Endodermal cell (in vitro differentiated cells): Measurements from ENCODE around the gene LRP3. TPM values are rescaled to one million over a fixed set of nuclear protein-coding genes. Genes with fewer than 3 reads are reported as not detected.

Experiments
- DNase-seq: peaks from one replicate; pipeline ENCODE4 v3.0.0-alpha.2; 2017
- H3K27ac ChIP-seq: 2 replicates; pipeline ENCODE4 v1.5.1; 2013; ENCODE audit warnings: mild to moderate bottlenecking, low read depth, low read length, moderate library complexity
- H3K27me3 ChIP-seq: 2 replicates; pipeline ENCODE4 v1.6.1; 2013; ENCODE audit warnings: mild to moderate bottlenecking, low read length, moderate library complexity; ENCODE audit not compliant: insufficient read depth, control insufficient read depth, poor library complexity, severe bottlenecking
- H3K36me3 ChIP-seq: 2 replicates; pipeline ENCODE4 v1.7.0; 2013; ENCODE audit warnings: mild to moderate bottlenecking, low read length, moderate library complexity; ENCODE audit not compliant: control insufficient read depth, insufficient read depth
- H3K4me1 ChIP-seq: one replicate; pipeline ENCODE4 v1.7.0; 2013; ENCODE audit warnings: low read length; ENCODE audit not compliant: control insufficient read depth, insufficient read depth
- H3K4me3 ChIP-seq: 2 replicates; pipeline ENCODE4 v1.5.1; 2013; ENCODE audit warnings: mild to moderate bottlenecking, low read length, moderate library complexity
- H3K9ac ChIP-seq: 2 replicates; pipeline ENCODE4 v1.6.1; 2013; ENCODE audit warnings: mild to moderate bottlenecking, low read length, moderate library complexity; ENCODE audit not compliant: poor library complexity, severe bottlenecking; ENCODE audit errors: extremely low read depth
- H3K9me3 ChIP-seq: 2 replicates; pipeline ENCODE4 v1.6.1; 2013; ENCODE audit warnings: mild to moderate bottlenecking, low read length, moderate library complexity; ENCODE audit not compliant: control insufficient read depth
- H3K27ac Mint-ChIP-seq: 2 replicates; pipeline ENCODE4 v1.8.0; 2020; ENCODE audit warnings: mixed read lengths
- H3K27me3 Mint-ChIP-seq: 2 replicates; pipeline ENCODE4 v1.8.0; 2021; ENCODE audit warnings: mild to moderate bottlenecking, mixed read lengths; ENCODE audit not compliant: insufficient read depth
- H3K36me3 Mint-ChIP-seq: 2 replicates; pipeline ENCODE4 v1.8.0; 2020; ENCODE audit warnings: low read depth, mixed read lengths
- H3K4me1 Mint-ChIP-seq: 2 replicates; pipeline ENCODE4 v1.8.0; 2020; ENCODE audit warnings: mixed read lengths
- H3K4me3 Mint-ChIP-seq: 2 replicates; pipeline ENCODE4 v1.8.0; 2020; ENCODE audit warnings: mild to moderate bottlenecking, moderate library complexity, mixed read lengths
- H3K9me3 Mint-ChIP-seq: 2 replicates; pipeline ENCODE4 v1.8.0; 2020; ENCODE audit warnings: mild to moderate bottlenecking, mixed read lengths
- WGBS, 2 experiments: methylation state at CpG; one replicate each; pipeline versions ENCODE4 v1.1.5 to v1.1.7; 2013; ENCODE audit warnings: missing lambda C conversion rate in 2 of 2, mixed read lengths in 1 of 2; ENCODE audit not compliant: insufficient coverage in 1 of 2, insufficient read length in 1 of 2; 5-methylcytosine and 5-hydroxymethylcytosine counted together
- total RNA-seq, 2 donors: library from RNA; stranded (reverse); fragmentation: NEBNext Ultra II Directional in 1 of 2; extraction: Animal tissue kit (Norgen Biotek cat#: 25700) in 1 of 2; gene quantifications; 2 replicates in 1 of 2; 3 replicates in 1 of 2; pipeline ENCODE4 v1.2.1, GENCODE V29; 2021
- TF ChIP-seq, protein P1 (sequence below): fragments of 200-600 bp; sonication (generic); conservative IDR thresholded peaks from 2 replicates; pipeline ENCODE4 v1.5.0; 2021; ENCODE audit warnings: antibody characterized with exemption, mild to moderate bottlenecking

LRP3 gene
- total RNA-seq, 2 donors from 2014 or later = 21.2 to 34.4 TPM

DNA sequence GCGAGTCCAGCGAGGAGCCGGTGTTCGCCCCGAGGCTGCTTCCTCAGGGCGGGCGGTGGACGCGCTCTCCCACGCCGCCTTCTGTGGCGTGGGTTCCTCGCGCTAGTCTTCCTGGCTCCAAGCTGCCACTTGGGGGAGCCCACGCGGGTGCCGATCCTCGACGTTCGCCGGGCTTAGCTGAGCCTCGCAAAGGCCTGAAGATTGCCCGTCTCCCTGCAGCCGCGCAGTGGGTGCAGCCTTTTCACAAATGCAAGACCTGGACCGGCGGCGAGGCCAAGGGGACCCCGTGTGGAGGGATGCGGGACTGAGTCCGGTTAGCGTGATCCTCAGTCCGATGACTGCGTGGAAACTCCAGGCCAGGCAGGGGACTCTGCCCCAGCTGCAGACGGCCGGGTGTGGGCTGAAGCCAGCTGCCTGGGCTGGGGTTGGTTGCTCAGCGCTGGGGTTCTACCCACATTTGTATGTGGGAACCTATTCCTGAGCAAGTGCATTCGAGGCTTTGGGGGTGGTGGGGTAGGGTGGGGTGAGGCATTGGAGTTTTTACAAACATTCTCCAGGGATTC, 16.6 kb upstream of the LRP3 start:
- peaks cover 4% of the 10 kb centered on the region for H3K27me3 ChIP-seq
- no peaks in the 10 kb centered on the region for H3K9me3 Mint-ChIP-seq
- H3K27ac ChIP-seq = peak overlapping the region; percentile 95
- H3K4me3 Mint-ChIP-seq = peak overlapping the region; percentile 91
- TF ChIP-seq, protein P1, sequence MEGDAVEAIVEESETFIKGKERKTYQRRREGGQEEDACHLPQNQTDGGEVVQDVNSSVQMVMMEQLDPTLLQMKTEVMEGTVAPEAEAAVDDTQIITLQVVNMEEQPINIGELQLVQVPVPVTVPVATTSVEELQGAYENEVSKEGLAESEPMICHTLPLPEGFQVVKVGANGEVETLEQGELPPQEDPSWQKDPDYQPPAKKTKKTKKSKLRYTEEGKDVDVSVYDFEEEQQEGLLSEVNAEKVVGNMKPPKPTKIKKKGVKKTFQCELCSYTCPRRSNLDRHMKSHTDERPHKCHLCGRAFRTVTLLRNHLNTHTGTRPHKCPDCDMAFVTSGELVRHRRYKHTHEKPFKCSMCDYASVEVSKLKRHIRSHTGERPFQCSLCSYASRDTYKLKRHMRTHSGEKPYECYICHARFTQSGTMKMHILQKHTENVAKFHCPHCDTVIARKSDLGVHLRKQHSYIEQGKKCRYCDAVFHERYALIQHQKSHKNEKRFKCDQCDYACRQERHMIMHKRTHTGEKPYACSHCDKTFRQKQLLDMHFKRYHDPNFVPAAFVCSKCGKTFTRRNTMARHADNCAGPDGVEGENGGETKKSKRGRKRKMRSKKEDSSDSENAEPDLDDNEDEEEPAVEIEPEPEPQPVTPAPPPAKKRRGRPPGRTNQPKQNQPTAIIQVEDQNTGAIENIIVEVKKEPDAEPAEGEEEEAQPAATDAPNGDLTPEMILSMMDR = peak; percentile 61
- 2% methylated on average over 27 to 38 of the region's 38 CpGs for WGBS, 2 experiments
- H3K27ac Mint-ChIP-seq = peak overlapping the region; percentile 30
- H3K9ac ChIP-seq = peak overlapping the region; percentile 59
- H3K4me1 Mint-ChIP-seq = peaks cover 13% of the 10 kb centered on the region
- H3K4me3 ChIP-seq = peak overlapping the region; percentile 87
- H3K4me1 ChIP-seq = peaks cover 7% of the 10 kb centered on the region
- no peaks in the 10 kb centered on the region for H3K36me3 ChIP-seq
- DNase-seq = peak; percentile 79
- H3K36me3 Mint-ChIP-seq = peaks cover 2% of the 10 kb centered on the region
- H3K27me3 Mint-ChIP-seq = peaks cover 9% of the 10 kb centered on the region
- no peaks in the 10 kb centered on the region for H3K9me3 ChIP-seq

DNA sequence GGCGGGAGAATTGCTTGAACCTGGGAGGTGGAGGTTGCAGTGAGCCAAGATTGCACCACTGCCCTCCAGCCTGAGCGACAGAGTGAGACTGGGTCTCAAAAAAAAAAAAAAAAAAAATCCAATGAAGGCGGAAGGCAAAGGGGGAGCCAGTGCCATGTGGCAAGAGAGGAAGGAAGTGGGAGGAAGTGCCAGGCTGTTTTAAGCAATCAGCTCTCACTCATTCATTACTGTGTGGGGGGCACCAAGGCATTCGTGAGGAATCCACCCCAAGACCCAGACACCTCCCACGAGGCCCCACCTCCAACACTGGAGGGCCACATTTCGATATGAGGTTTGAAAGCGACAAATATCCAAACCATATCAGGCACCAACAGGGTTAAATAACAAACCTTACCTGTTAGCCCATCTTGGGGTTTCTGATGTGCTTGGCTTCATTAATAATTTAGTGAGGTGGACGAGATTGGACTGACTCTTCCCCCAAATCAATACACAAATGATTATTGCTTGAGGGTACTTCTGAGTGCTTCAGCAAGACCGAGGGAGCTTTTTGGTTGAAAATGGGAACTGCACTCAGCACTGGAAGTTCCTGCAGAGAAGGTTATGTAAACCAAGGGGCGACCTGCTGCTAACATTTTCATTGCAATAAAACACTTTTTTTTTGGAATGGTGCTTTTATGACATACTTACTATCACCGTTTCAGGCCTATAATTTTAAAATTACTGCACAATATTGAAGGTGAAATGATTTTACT, 7.5 kb upstream of the LRP3 start:
- no peak overlapping the region for H3K4me3 Mint-ChIP-seq
- H3K36me3 Mint-ChIP-seq = no peaks in the 10 kb centered on the region
- WGBS, 2 experiments = 54 to 63% methylated on average over 8 to 11 of the region's 11 CpGs
- TF ChIP-seq, protein P1 = no peak
- peaks cover 14% of the 10 kb centered on the region for H3K27me3 Mint-ChIP-seq
- no peaks in the 10 kb centered on the region for H3K4me1 ChIP-seq
- H3K27ac Mint-ChIP-seq = no peak overlapping the region
- no peaks in the 10 kb centered on the region for H3K36me3 ChIP-seq
- no peak overlapping the region for H3K9ac ChIP-seq
- H3K27me3 ChIP-seq = no peaks in the 10 kb centered on the region
- no peaks in the 10 kb centered on the region for H3K4me1 Mint-ChIP-seq
- no peak overlapping the region for H3K27ac ChIP-seq
- DNase-seq = peak; percentile 22
- no peak overlapping the region for H3K4me3 ChIP-seq
- H3K9me3 Mint-ChIP-seq = no peaks in the 10 kb centered on the region
- H3K9me3 ChIP-seq = no peaks in the 10 kb centered on the region

DNA sequence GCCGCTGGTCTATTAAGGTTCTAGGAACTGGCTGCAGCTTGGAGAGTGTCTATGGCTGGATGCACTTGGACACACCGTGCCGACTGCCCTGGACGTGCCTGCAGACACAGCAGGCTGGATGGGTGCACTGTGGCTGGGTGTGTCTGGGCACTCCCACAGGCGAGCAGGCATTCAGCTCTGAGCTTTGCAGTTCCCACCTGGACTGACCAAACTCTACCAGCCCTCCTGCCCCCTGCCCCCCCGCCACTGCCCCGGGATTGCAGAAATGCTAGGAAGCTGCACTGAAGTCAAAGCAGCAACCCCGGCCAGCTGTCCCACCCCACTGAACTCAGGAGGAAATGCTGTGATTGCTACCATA, 7.0 kb upstream of the LRP3 start:
- Histone ChIP-seq H3K9me3 (no peaks in the 10 kb centered on the region), H3K4me3 (no peak overlapping the region), H3K4me1 (no peaks in the 10 kb centered on the region), H3K27ac (no peak overlapping the region), H3K9ac (no peak overlapping the region), H3K27me3 (peaks cover 1% of the 10 kb centered on the region), H3K36me3 (no peaks in the 10 kb centered on the region)
- Mint-ChIP-seq H3K27ac (no peak overlapping the region), H3K27me3 (peaks cover 20% of the 10 kb centered on the region), H3K4me3 (no peak overlapping the region), H3K9me3 (no peaks in the 10 kb centered on the region), H3K4me1 (no peaks in the 10 kb centered on the region), H3K36me3 (no peaks in the 10 kb centered on the region)
- TF ChIP-seq, protein P1 = no peak
- DNase-seq = peak; percentile 38
- 74 to 80% methylated on average over 1 to 8 of the region's 8 CpGs for WGBS, 2 experiments
